PC-9 (cell line): ENCODE measurements around the gene IL17RB.

Experiments
- CTCF ChIP-seq: fragments of 200-600 bp; sonication (generic); conservative IDR thresholded peaks from 2 replicates; pipeline ENCODE4 v1.6.1; 2017; ENCODE audit warnings: mixed run types, antibody characterized with exemption, mild to moderate bottlenecking, moderate library complexity
- EZH2 ChIP-seq: fragments of 200-600 bp; sonication (generic); IDR thresholded peaks from 2 replicates; pipeline ENCODE4 v1.8.0; 2017; ENCODE audit warnings: antibody characterized with exemption, low read depth

GRCh38 chr3:53902711-53903110 lies 56.3 kb downstream of the IL17RB start:
- no peak for TF ChIP-seq EZH2
- no peak for TF ChIP-seq CTCF
